RWPE2 (cell line): Measurements from ENCODE around the gene TRAF3IP1.
A peak's percentile ranks its signal among the peaks of the same experiment; 100 is the strongest.

Source experiments
- ATAC-seq: fragments of 200-7000 bp; cut with Tn5 transposase; 3 replicates; pipeline ENCODE4 v1.9.1; 2021; ENCODE audit warnings: low read depth
- DNase-seq: peaks from one replicate; pipeline ENCODE4 v3.0.0-alpha.2; 2020; ENCODE audit warnings: low spot score
- H3K27ac ChIP-seq: fragments of 450-650 bp; 2 replicates; pipeline ENCODE4 v1.5.1; 2017; ENCODE audit warnings: mild to moderate bottlenecking; ENCODE audit not compliant: poor library complexity, severe bottlenecking
- H3K27me3 ChIP-seq: fragments of 250-450 bp; sonication (Bioruptor Pico); 2 replicates; pipeline ENCODE4 v1.5.1; 2021; ENCODE audit warnings: mild to moderate bottlenecking, moderate library complexity; ENCODE audit not compliant: insufficient read depth, poor library complexity, severe bottlenecking
- H3K36me3 ChIP-seq: fragments of 250-450 bp; sonication (Bioruptor Pico); 2 replicates; pipeline ENCODE4 v1.5.1; 2020; ENCODE audit warnings: low read depth, mild to moderate bottlenecking, moderate library complexity
- H3K4me1 ChIP-seq: fragments of 250-450 bp; sonication (Bioruptor Pico); 2 replicates; pipeline ENCODE4 v1.5.1; 2021; ENCODE audit warnings: mild to moderate bottlenecking, moderate library complexity; ENCODE audit not compliant: insufficient read depth, poor library complexity, severe bottlenecking
- H3K4me3 ChIP-seq: fragments of 250-450 bp; sonication (Bioruptor Pico); 2 replicates; pipeline ENCODE4 v1.5.1; 2021; ENCODE audit warnings: mild to moderate bottlenecking, moderate library complexity; ENCODE audit not compliant: severe bottlenecking
- H3K9me3 ChIP-seq: fragments of 250-450 bp; sonication (Bioruptor Pico); 2 replicates; pipeline ENCODE4 v1.5.1; 2021; ENCODE audit warnings: mild to moderate bottlenecking, moderate library complexity; ENCODE audit not compliant: severe bottlenecking
- CTCF ChIP-seq: fragments of 450-650 bp; IDR thresholded peaks from one replicate; pipeline ENCODE4 v1.5.1; 2017; ENCODE audit warnings: mild to moderate bottlenecking, moderate library complexity; ENCODE audit not compliant: poor library complexity, severe bottlenecking

The TRAF3IP1 gene

GRCh38 chr2:238420878-238421694 lies 100.8 kb downstream of the TRAF3IP1 start:
- Histone ChIP-seq H3K27me3 (no peaks in the 10 kb centered on the region), H3K27ac (no peak overlapping the region), H3K9me3 (no peaks in the 10 kb centered on the region), H3K4me1 (no peaks in the 10 kb centered on the region), H3K4me3 (no peak overlapping the region), H3K36me3 (no peaks in the 10 kb centered on the region)
- no peak for ATAC-seq
- TF ChIP-seq CTCF: no peak
- no peak for DNase-seq

- Histone ChIP-seq H3K36me3 (no peaks in the 10 kb centered on the region), H3K4me3 (no peak overlapping the region), H3K9me3 (no peaks in the 10 kb centered on the region), H3K27me3 (no peaks in the 10 kb centered on the region), H3K4me1 (no peaks in the 10 kb centered on the region), H3K27ac (no peak overlapping the region)
- ATAC-seq (no peak), DNase-seq (no peak)
- no peak for TF ChIP-seq CTCF
Measured at GRCh38 chr2:238421695-238422035, 101.3 kb downstream of the TRAF3IP1 start.

GRCh38 chr2:238422285-238422684 lies 102.0 kb downstream of the TRAF3IP1 start:
- DNase-seq: no peak
- ATAC-seq: no peak
- Histone ChIP-seq H3K9me3 (no peaks in the 10 kb centered on the region), H3K27me3 (no peaks in the 10 kb centered on the region), H3K4me1 (no peaks in the 10 kb centered on the region), H3K36me3 (no peaks in the 10 kb centered on the region), H3K4me3 (no peak overlapping the region), H3K27ac (no peak overlapping the region)
- no peak for TF ChIP-seq CTCF

GRCh38 chr2:238422940-238423339 lies 102.6 kb downstream of the TRAF3IP1 start:
- H3K27me3 ChIP-seq: no peaks in the 10 kb centered on the region
- DNase-seq (no peak), ATAC-seq (no peak)
- H3K27ac ChIP-seq: peak overlapping the region; percentile 40
- H3K36me3 ChIP-seq: peaks cover 3% of the 10 kb centered on the region
- no peaks in the 10 kb centered on the region for H3K9me3 ChIP-seq
- H3K4me1 ChIP-seq: no peaks in the 10 kb centered on the region
- no peak overlapping the region for H3K4me3 ChIP-seq
- no peak for TF ChIP-seq CTCF

- Histone ChIP-seq H3K36me3 (peaks cover 11% of the 10 kb centered on the region), H3K4me3 (no peak overlapping the region), H3K9me3 (no peaks in the 10 kb centered on the region), H3K4me1 (peaks cover 6% of the 10 kb centered on the region), H3K27me3 (no peaks in the 10 kb centered on the region), H3K27ac (peak overlapping the region; percentile 40)
- DNase-seq (no peak), ATAC-seq (peak; percentile 37; the same call in 2 of the 3 replicates)
- TF ChIP-seq CTCF: no peak
Measured at GRCh38 chr2:238423561-238424312, 103.4 kb downstream of the TRAF3IP1 start.
